CD4-positive, alpha-beta T cell treated with Interleukin-1 beta for 1 hour (primary cell): Measurements from ENCODE around the gene RBM15B.
A peak's percentile ranks its signal among the peaks of the same experiment; 100 is the strongest.
"Not testable (repeated sequence)": the region's sequence is repeated elsewhere in the genome, so short reads cannot be mapped to it uniquely, and the experiment has no call there.

Source experiments
- DNase-seq, 2 donors: peaks; one replicate each; pipeline ENCODE4 v3.0.0-alpha.2; 2020 to 2022

Gene RBM15B

DNA sequence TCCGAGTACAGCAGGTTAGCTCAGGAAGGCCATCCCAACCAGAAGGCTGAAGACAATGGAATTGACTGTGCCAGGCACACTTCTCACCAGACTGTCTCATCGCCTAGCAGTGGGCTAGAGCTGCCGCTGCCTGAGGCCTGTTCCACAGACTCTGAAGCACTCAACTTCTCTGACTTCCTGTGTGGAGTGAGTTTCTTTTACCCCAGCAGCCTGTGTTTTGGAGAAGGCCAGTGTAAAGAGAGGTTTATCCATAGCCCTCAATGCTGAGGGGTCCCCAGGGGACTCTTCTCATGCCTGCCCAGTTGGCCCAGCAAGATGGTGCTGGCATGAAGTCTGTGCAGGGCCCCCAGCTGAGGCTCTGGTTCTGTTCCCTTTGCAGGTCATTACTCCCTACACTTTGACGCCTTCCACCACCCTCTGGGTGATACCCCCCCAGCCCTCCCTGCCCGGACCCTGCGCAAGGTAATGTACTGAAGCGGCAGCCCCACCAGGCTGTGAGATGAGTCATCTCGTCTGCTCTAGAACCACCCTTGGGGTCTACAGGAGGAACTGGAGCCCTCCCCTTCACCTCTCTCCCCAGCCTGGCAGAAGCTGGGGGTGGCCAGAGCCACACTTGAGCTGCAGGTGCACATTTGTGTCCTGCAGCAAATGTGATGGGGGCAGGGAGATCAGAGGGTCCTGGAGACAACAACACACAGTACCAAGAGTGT, 11.2 kb upstream of the RBM15B start:
- DNase-seq = no peak

- DNase-seq = no peak
These were observed 10.3 kb upstream of the RBM15B start for GRCh38 chr3:51380601-51381332.

- no peak for DNase-seq
These were observed 9.8 kb upstream of the RBM15B start for GRCh38 chr3:51381333-51381705.

- DNase-seq = no peak
These were observed 8.9 kb upstream of the RBM15B start for GRCh38 chr3:51382076-51382745.

GRCh38 chr3:51382947-51383578, 8.0 kb upstream of the RBM15B start:
- no peak for DNase-seq

DNA sequence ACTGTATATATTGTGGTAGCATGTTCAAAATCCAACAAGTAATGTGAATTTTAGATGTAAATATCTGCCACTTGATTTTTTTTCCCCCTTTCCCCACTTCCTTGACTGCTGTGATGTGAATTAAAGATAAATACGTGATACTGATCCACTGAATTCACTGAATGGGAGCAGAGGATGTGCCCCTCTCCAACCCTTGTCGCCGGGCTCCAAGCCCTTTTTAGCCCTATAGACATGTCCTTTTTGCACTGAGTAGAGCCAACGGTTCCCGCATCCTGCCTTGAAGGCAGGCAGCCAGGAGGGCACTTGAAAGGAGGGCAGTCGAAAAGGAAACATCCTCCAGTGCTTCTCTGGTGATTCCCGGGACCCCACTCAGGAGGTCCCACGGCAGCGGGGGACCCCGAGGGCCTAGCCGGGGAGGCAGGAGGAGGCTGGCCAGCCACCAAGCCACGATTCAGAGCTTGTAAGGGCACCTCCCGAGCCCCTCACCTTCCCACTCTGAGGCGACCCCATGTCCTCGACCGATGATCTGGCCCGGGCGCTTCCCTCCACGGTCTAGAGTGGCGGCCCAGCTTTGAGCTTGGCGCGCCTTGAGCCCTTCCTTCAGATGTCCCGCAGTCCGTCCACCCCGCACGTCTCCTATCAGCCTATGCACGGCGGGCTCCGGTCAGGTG, 6.9 kb upstream of the RBM15B start:
- DNase-seq = peak; percentile 12 to 14

DNA sequence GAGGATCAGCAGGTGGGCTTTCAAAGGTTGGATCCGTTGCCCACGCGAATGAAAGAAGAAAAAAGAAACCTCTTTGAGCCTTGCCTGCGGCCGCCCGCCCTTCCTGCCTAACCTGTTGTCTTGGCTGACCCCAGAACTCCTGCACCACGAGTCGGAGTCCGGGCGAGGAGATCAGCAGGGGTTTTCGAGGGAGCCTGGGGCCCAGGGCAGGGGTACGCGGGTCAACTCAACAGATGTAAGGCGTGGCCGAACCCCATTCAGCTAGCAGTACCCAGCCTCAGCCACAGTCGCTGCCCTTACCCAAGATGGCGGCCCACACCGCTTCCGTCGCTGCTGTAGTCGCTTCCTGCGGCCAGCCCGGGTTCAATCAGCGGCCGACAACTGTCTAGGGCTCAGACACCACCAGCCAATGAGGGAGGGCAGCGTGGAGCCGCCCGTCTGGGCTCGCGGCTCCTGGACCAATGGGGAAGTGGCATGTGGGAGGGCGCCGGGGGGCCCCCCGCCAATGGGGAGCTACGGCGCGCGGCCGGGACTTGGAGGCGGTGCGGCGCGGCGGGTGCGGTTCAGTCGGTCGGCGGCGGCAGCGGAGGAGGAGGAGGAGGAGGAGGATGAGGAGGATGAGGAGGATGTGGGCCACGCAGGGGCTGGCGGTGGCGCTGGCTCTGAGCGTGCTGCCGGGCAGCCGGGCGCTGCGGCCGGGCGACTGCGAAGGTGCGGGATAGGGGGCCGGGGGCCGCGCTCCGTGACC, 6.2 kb upstream of the RBM15B start, which contains the start of gene MANF:
MANF (plus strand) TSS at position 566 of the 748 bp plus-strand sequence; CDS start at position 618, 52 bp downstream.
- peak; percentile 98 for DNase-seq

- peak in 1 of 2 donors; percentile 13 for DNase-seq
These were observed 5.4 kb upstream of the RBM15B start for GRCh38 chr3:51385621-51386091.

DNA sequence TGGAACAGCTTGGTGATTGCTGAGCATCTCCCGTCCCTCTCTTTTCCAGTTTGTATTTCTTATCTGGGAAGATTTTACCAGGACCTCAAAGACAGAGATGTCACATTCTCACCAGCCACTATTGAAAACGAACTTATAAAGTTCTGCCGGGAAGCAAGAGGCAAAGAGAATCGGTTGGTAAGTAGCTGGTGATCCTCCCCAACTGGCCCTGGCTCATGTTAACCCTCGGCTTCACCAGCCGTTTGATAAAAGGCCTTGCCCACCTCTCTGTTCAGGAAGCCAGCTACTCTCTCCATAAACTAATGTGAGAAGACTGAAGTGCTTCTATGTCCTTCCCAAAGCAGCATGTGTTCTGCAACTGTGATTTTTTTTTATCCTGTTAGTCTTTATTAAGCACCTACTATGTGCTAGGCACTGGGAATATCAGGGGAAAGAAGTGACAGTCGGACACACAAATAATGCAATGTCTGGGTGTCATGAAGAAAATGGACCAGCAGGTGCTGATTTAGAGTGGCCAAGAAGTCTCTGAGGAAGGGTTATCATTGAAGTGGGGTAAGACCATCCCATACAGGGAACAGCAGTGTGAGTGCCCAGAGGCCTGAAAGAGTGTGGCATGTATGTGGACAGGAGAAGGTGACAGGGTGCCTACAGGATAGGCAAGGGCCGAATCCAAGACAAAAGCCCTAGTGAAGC, 4.8 kb upstream of the RBM15B start:
- no peak for DNase-seq

DNA sequence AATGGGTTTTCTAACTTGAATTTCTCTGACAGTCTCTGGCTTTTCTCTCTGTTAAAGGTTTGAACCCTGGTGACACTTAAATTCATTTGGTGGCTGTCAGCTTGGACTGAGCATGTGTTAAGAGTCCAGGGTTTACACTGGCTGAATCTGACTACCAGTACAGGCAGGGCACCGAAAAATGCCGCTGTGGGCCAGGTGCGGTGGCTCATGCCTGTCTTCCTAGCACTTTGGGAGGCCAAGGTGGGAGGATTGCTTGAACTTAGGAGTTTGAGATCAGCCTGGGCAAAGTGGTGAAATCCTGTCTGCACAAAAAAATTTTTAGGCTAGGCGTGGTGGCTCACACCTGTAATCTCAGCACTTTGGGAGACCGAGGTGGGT, 4.2 kb upstream of the RBM15B start:
- no peak for DNase-seq

DNA sequence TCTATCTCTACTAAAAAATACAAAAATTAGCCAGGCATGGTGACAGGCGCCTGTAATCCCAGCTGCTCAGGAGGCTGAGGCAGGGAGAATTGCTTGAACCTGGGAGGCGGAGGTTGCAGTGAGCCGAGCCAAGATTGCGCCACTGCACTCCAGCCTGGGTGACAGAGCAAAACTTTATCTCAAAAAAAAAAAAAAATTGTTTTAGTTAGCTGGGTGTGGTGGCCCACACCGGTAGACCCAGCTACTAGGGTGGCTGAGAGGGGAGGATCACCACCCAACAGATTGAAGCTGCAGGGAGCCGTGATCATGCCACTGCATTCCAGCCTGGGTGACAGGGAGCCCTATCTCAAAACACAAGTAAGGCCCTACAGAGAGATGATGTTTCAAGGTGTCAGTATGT, 3.8 kb upstream of the RBM15B start:
- not testable (repeated sequence) for DNase-seq

DNA sequence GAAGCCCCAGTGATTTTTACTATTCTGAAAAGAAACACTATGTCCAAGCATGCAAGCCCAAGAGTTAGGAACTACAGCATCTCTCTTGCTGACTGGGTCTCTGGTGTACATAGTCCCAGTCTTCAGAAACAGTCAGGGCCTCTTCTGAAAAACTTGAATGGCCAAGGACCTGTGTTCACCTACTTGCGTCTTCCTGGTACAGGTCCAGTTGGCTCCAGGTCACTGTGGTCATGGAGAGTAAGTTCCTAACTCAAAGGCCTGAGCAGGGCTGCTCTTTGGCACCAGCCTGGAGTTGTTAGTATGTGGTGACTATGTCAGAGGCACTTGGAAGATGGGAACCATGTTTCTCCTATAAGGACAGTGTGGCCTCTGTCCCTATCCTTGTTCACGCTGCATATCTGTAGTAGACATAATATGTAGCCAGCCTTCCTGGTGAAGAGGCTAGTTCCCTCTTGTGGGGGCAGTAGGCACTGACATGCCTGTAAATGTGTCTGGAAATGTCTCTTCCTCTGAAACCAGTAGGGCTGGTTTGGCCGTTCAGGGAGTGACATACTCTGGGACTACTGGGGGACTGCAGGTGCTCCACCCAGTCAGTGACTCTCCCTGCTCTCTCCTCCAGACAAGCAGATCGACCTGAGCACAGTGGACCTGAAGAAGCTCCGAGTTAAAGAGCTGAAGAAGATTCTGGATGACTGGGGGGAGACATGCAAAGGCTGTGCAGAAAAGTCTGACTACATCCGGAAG, 2.6 kb upstream of the RBM15B start:
- DNase-seq = no peak

GRCh38 chr3:51389423-51390183, 1.5 kb upstream of the RBM15B start:
- peak; percentile 56 to 67 for DNase-seq

- DNase-seq = no peak
These were observed 625 bp upstream of the RBM15B start for GRCh38 chr3:51390246-51391074.

DNA sequence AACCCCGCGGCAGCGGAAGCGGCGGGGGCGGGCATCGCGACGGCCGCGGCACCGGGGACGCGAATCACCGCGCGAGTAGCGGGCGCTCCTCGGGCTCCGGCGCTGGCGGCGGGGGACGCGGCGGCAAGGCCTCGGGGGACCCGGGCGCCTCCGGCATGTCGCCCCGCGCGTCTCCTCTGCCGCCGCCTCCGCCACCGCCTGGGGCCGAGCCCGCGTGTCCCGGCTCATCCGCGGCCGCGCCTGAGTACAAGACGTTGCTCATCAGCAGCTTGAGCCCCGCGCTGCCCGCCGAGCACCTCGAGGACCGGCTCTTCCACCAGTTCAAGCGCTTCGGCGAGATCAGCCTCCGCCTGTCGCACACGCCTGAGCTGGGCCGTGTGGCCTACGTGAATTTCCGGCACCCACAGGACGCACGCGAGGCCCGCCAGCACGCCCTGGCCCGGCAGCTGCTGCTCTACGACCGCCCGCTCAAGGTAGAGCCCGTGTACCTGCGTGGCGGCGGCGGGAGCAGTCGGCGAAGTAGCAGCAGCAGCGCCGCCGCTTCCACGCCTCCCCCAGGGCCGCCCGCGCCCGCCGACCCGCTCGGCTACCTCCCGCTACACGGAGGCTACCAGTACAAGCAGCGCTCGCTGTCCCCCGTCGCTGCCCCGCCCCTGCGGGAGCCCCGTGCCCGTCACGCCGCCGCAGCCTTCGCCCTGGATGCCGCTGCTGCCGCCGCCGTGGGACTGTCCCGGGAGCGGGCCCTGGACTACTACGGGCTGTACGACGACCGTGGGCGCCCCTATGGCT, 675 bp downstream of the RBM15B start:
- DNase-seq = peak; percentile 54 to 56

- no peak for DNase-seq
These were observed 1.5 kb downstream of the RBM15B start for GRCh38 chr3:51392355-51393133.

DNA sequence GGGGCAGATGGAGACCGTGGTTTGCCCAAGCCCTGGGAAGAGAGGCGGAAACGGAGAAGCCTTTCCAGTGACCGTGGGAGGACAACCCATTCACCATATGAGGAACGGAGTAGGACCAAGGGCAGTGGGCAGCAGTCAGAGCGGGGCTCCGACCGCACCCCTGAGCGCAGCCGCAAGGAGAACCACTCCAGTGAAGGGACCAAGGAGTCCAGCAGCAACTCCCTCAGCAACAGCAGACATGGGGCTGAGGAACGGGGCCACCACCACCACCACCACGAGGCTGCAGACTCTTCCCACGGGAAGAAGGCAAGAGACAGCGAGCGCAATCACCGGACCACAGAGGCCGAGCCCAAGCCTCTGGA, 2.0 kb downstream of the RBM15B start:
- no peak for DNase-seq
